GM23338 (cell line): ENCODE data around the gene IVL. TPM values are rescaled to one million over a fixed set of nuclear protein-coding genes. Genes with fewer than 3 reads are reported as not detected.

Source experiments
- ATAC-seq: fragments of 200-7000 bp; cut with Tn5 transposase; 3 replicates; pipeline ENCODE4 v1.9.1; 2020
- DNase-seq: peaks from one replicate; pipeline ENCODE4 v3.0.0-alpha.2; 2015; ENCODE audit warnings: low spot score
- H2AFZ ChIP-seq: fragments of 200-600 bp; sonication (generic); 2 replicates; pipeline ENCODE4 v1.8.0; 2016; ENCODE audit warnings: antibody characterized with exemption, mild to moderate bottlenecking, moderate library complexity
- H3F3A ChIP-seq: fragments of 200-600 bp; sonication (generic); replicated peaks from 2 replicates; pipeline ENCODE4 v1.8.0; 2017; ENCODE audit warnings: antibody characterized with exemption, mixed run types, low read depth
- H3K27ac ChIP-seq: fragments of 200-600 bp; sonication (generic); 2 replicates; pipeline ENCODE4 v1.6.1; 2016; ENCODE audit warnings: low read depth
- H3K27me3 ChIP-seq: fragments of 200-600 bp; sonication (generic); 2 replicates; pipeline ENCODE4 v1.8.0; 2016; ENCODE audit warnings: mild to moderate bottlenecking, mixed run types, moderate library complexity; ENCODE audit not compliant: insufficient read depth
- H3K36me3 ChIP-seq: fragments of 200-600 bp; sonication (generic); 2 replicates; pipeline ENCODE4 v1.8.0; 2016; ENCODE audit warnings: mild to moderate bottlenecking; ENCODE audit not compliant: insufficient read depth
- H3K4me1 ChIP-seq: fragments of 200-600 bp; sonication (generic); 2 replicates; pipeline ENCODE4 v1.8.0; 2016; ENCODE audit warnings: mild to moderate bottlenecking, moderate library complexity; ENCODE audit not compliant: insufficient read depth
- H3K4me2 ChIP-seq: fragments of 200-600 bp; sonication (generic); 2 replicates; pipeline ENCODE4 v1.7.1; 2017; ENCODE audit warnings: mixed run types
- H3K4me3 ChIP-seq: fragments of 200-600 bp; sonication (generic); 2 replicates; pipeline ENCODE4 v1.6.1; 2016; ENCODE audit warnings: mixed run types
- H3K79me2 ChIP-seq: fragments of 200-600 bp; sonication (generic); replicated peaks from 2 replicates; pipeline ENCODE4 v1.8.0; 2017; ENCODE audit warnings: mild to moderate bottlenecking; ENCODE audit not compliant: insufficient read depth
- H3K9me2 ChIP-seq: fragments of 200-600 bp; sonication (generic); 2 replicates; pipeline ENCODE4 v1.8.0; 2017; ENCODE audit not compliant: insufficient read depth
- H4K20me1 ChIP-seq: fragments of 200-600 bp; sonication (generic); replicated peaks from 2 replicates; pipeline ENCODE4 v1.8.0; 2017; ENCODE audit warnings: mild to moderate bottlenecking; ENCODE audit not compliant: insufficient read depth
- H3K27ac Mint-ChIP-seq: 2 replicates; pipeline ENCODE4 v1.8.0; 2020; ENCODE audit warnings: inconsistent platforms, mild to moderate bottlenecking, moderate library complexity, mixed read lengths
- H3K27me3 Mint-ChIP-seq: 3 replicates; pipeline ENCODE4 v1.8.0; 2022; ENCODE audit warnings: low read depth, mild to moderate bottlenecking, moderate library complexity, mixed read lengths, inconsistent platforms; ENCODE audit not compliant: insufficient read depth, poor library complexity
- H3K36me3 Mint-ChIP-seq: 3 replicates; pipeline ENCODE4 v1.8.0; 2021; ENCODE audit warnings: low read depth, mild to moderate bottlenecking, inconsistent platforms, moderate library complexity, mixed read lengths
- H3K4me1 Mint-ChIP-seq: 3 replicates; pipeline ENCODE4 v1.8.0; 2020; ENCODE audit warnings: mild to moderate bottlenecking, inconsistent platforms, mixed read lengths
- H3K4me3 Mint-ChIP-seq: 3 replicates; pipeline ENCODE4 v1.8.0; 2021; ENCODE audit warnings: moderate library complexity, mild to moderate bottlenecking, inconsistent platforms, mixed read lengths
- H3K9me3 Mint-ChIP-seq: 3 replicates; pipeline ENCODE4 v1.8.0; 2020; ENCODE audit warnings: moderate library complexity, mild to moderate bottlenecking, inconsistent platforms, mixed read lengths
- CREB1 ChIP-seq: fragments of 250-450 bp; sonication (Bioruptor Pico); IDR thresholded peaks from 2 replicates; pipeline ENCODE4 v1.5.0; 2020; ENCODE audit warnings: low read depth, mild to moderate bottlenecking, moderate library complexity
- CTCF ChIP-seq, 2 experiments: fragments of 200-600 bp in 1 of 2; sonication (generic) in 1 of 2; conservative IDR thresholded peaks; 2 replicates each; pipeline versions ENCODE4 v1.5.1 to v1.6.1; 2016 to 2017; ENCODE audit warnings: antibody characterized with exemption in 2 of 2, low read depth in 2 of 2, mild to moderate bottlenecking in 2 of 2, moderate library complexity in 1 of 2
- ETS1 ChIP-seq: IDR thresholded peaks from 2 replicates; pipeline ENCODE4 v1.6.1; 2016; ENCODE audit warnings: antibody characterized with exemption
- EZH2 ChIP-seq: fragments of 200-600 bp; sonication (generic); IDR thresholded peaks from one replicate; pipeline ENCODE4 v1.8.0; 2017; ENCODE audit warnings: antibody characterized with exemption, mild to moderate bottlenecking, low read depth; ENCODE audit not compliant: unreplicated experiment
- EZH2phosphoT487 ChIP-seq: fragments of 200-600 bp; sonication (generic); IDR thresholded peaks from one replicate; pipeline ENCODE4 v1.8.1; 2018; ENCODE audit warnings: antibody characterized with exemption; ENCODE audit not compliant: unreplicated experiment
- JUNB ChIP-seq: IDR thresholded peaks from one replicate; pipeline ENCODE4 v1.6.1; 2016; ENCODE audit warnings: antibody characterized with exemption; ENCODE audit not compliant: unreplicated experiment
- NANOG ChIP-seq: IDR thresholded peaks from 2 replicates; pipeline ENCODE4 v1.6.1; 2016; ENCODE audit warnings: antibody characterized with exemption, borderline replicate concordance
- POLR2AphosphoS5 ChIP-seq: IDR thresholded peaks from 2 replicates; pipeline ENCODE4 v1.6.1; 2016; ENCODE audit warnings: antibody characterized with exemption, low read depth
- REST ChIP-seq: IDR thresholded peaks from one replicate; pipeline ENCODE4 v1.6.1; 2018; ENCODE audit warnings: antibody characterized with exemption; ENCODE audit not compliant: unreplicated experiment
- STAT1 ChIP-seq: IDR thresholded peaks from one replicate; pipeline ENCODE4 v1.6.1; 2016; ENCODE audit warnings: antibody characterized with exemption; ENCODE audit not compliant: unreplicated experiment
- ZNF114 ChIP-seq: fragments of 250-450 bp; sonication (Bioruptor Pico); IDR thresholded peaks from 2 replicates; pipeline ENCODE4 v1.5.0; 2020; ENCODE audit warnings: mild to moderate bottlenecking, moderate library complexity
- ZNF331 ChIP-seq: fragments of 250-450 bp; sonication (Bioruptor Pico); IDR thresholded peaks from 2 replicates; pipeline ENCODE4 v1.5.0; 2020; ENCODE audit warnings: low read depth, mild to moderate bottlenecking, moderate library complexity
- ZNF462 ChIP-seq: fragments of 250-450 bp; sonication (Bioruptor Pico); IDR thresholded peaks from 2 replicates; pipeline ENCODE4 v1.5.0; 2020; ENCODE audit warnings: mild to moderate bottlenecking, moderate library complexity
- polyA plus RNA-seq: library from polyadenylated mRNA; unstranded; fragments of >200 nt; fragmentation: Nextera tagmentation; extraction: Ambion mirVana; gene quantifications from 2 replicates; pipeline ENCODE4 v1.2.1, GENCODE V29; 2016
- total RNA-seq: library from RNA; depleted of rRNA; stranded (reverse); fragments of >200 nt; shearing (Covaris generic); gene quantifications from 2 replicates; pipeline ENCODE4 v1.2.3, GENCODE V29; 2014

IVL gene
- total and polyA plus RNA-seq, 2 experiments from 2014 or later, result not detected

GRCh38 chr1:152884085-152884484, 24.3 kb upstream of the IVL start:
- ATAC-seq (no peak), DNase-seq (no peak)
- H3K4me1 Mint-ChIP-seq, result no peaks in the 10 kb centered on the region; the same call in 2 of the 3 replicates
- no peaks in the 10 kb centered on the region for H3K36me3 ChIP-seq
- H3K4me1 ChIP-seq, result no peaks in the 10 kb centered on the region
- H3K79me2 ChIP-seq, result no peaks in the 10 kb centered on the region
- H3K9me2 ChIP-seq, result peaks cover 8% of the 10 kb centered on the region; the same call in 1 of the 2 replicates
- TF ChIP-seq STAT1 (no peak), JUNB (no peak), REST (no peak), EZH2 (no peak), ZNF331 (CRISPR knock-in tag) (no peak), ZNF114 (CRISPR knock-in tag) (no peak), EZH2phosphoT487 (no peak), ETS1 (no peak), POLR2AphosphoS5 (no peak), NANOG (no peak), ZNF462 (CRISPR knock-in tag) (no peak), CREB1 (CRISPR knock-in tag) (no peak), CTCF (conservative IDR thresholded peaks at IDR 0.05; ENCODE audit: low read depth in 2 of 2) (no peak)
- no peak overlapping the region for H3K4me3 Mint-ChIP-seq
- no peak overlapping the region for H3K4me3 ChIP-seq
- H3K27me3 Mint-ChIP-seq, result no peaks in the 10 kb centered on the region
- no peak overlapping the region for H2AFZ ChIP-seq
- no peaks in the 10 kb centered on the region for H4K20me1 ChIP-seq
- H3K9me3 Mint-ChIP-seq, result peaks cover 2% of the 10 kb centered on the region; the same call in 2 of the 3 replicates
- no peaks in the 10 kb centered on the region for H3F3A ChIP-seq
- no peaks in the 10 kb centered on the region for H3K36me3 Mint-ChIP-seq
- H3K27ac Mint-ChIP-seq, result no peak overlapping the region
- no peak overlapping the region for H3K4me2 ChIP-seq
- H3K27me3 ChIP-seq, result no peaks in the 10 kb centered on the region
- no peak overlapping the region for H3K27ac ChIP-seq
